22Rv1 (cell line): ENCODE results near the gene SIRPB1.
"Not testable (repeated sequence)": the region's sequence is repeated elsewhere in the genome, so short reads cannot be mapped to it uniquely, and the experiment has no call there.

ENCODE experiments used
- H3K27ac ChIP-seq: fragments of 450-650 bp; 2 replicates; pipeline ENCODE4 v1.5.1; 2017
- ZFX ChIP-seq: fragments of 450-650 bp; IDR thresholded peaks from 2 replicates; pipeline ENCODE4 v1.6.1; 2017; ENCODE audit warnings: antibody characterized with exemption, borderline replicate concordance
- TF ChIP-seq, protein P1 (sequence below): fragments of 450-650 bp; IDR thresholded peaks from 2 replicates; pipeline ENCODE4 v1.5.1; 2017; ENCODE audit warnings: mild to moderate bottlenecking

The SIRPB1 gene

DNA sequence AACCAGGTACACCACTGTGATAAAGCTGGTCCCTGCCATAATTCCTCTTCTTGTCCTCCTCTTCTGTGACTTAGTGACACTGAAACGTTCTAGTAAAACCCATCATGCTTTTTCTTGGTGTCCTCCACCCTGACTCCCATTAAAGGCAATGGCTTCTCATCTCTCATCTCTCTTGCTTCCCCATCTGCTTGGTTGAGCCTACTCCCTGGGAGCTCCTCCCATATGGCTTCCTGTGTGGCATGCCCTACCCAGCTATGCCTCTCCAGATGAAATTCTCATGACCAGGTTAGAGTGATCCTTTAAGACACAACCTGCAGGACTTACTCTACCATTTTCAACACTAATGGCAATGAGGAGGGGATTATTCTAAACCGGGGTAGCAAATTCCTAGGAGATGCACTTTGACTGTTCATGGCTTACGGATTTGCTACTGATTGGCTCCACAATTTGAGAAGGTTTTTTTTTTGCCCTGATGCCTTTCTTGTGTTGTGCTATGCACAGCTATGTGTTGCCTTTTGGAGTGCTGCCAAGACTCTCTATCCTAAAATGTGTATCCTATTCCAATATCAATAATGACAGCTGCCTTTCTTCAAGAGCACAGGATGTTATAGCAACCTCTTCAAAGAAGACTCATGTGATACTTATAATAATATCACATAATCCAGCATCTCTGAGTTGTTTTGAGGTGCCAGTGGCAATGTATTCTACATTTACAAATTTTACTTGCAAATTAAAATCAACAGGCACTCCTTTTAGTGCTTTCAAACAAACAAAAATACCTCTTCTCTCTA lies 31.7 kb upstream of the SIRPB1 start:
- TF ChIP-seq, protein P1, sequence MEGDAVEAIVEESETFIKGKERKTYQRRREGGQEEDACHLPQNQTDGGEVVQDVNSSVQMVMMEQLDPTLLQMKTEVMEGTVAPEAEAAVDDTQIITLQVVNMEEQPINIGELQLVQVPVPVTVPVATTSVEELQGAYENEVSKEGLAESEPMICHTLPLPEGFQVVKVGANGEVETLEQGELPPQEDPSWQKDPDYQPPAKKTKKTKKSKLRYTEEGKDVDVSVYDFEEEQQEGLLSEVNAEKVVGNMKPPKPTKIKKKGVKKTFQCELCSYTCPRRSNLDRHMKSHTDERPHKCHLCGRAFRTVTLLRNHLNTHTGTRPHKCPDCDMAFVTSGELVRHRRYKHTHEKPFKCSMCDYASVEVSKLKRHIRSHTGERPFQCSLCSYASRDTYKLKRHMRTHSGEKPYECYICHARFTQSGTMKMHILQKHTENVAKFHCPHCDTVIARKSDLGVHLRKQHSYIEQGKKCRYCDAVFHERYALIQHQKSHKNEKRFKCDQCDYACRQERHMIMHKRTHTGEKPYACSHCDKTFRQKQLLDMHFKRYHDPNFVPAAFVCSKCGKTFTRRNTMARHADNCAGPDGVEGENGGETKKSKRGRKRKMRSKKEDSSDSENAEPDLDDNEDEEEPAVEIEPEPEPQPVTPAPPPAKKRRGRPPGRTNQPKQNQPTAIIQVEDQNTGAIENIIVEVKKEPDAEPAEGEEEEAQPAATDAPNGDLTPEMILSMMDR, result no peak
- no peak overlapping the region for H3K27ac ChIP-seq

GRCh38 chr20:1648101-1648500 lies 28.3 kb upstream of the SIRPB1 start:
- no peak overlapping the region for H3K27ac ChIP-seq
- TF ChIP-seq, protein P1, result no peak
- TF ChIP-seq ZFX, result no peak

GRCh38 chr20:1646975-1647431 lies 27.2 kb upstream of the SIRPB1 start:
- H3K27ac ChIP-seq, result no peak overlapping the region
- no peak for TF ChIP-seq ZFX
- TF ChIP-seq, protein P1, result no peak

GRCh38 chr20:1644101-1644962 lies 24.5 kb upstream of the SIRPB1 start:
- no peak overlapping the region for H3K27ac ChIP-seq
- TF ChIP-seq, protein P1, result no peak
- no peak for TF ChIP-seq ZFX

GRCh38 chr20:1638643-1639042 lies 18.8 kb upstream of the SIRPB1 start:
- not testable (repeated sequence) for H3K27ac ChIP-seq

DNA sequence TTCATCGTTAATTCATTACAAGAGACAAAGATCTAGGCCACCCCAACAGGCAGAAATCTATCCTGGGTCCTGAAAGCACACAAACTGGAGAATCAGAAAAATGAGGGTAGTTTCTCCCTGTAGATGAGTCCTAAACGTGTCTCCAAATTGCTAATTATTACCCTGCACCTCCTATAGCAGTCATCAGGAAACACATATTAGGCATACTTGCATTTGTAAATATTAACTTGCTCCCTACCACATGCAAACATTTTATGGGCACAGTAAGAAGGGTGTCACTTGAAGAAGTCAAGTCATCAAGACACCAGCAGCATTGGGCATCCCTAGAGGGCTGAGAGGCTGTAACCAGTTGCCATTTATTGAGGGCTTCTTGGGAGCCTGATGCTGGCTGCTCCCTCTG lies 17.9 kb upstream of the SIRPB1 start:
- TF ChIP-seq ZFX, result no peak
- TF ChIP-seq, protein P1, result no peak

DNA sequence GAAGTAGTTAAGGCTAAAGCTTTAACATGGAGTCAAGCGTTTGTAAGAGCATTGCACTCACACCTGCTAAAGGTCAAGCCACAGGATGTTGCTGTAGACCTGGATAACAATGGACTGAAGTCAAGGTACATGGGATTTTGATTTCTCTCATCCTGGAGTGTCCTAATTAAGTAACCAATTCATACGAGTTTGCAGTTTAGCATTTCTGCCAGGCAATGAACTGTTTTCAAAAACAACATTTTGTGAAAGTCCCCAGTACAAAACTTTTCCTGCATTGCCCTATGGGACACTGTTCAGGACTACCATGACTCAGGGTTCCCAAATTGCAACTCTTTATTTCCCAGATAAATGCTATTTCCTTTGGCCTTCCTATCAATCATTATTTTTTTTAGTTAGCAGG lies 17.4 kb upstream of the SIRPB1 start:
- TF ChIP-seq, protein P1, result no peak
- TF ChIP-seq ZFX, result no peak
- no peak overlapping the region for H3K27ac ChIP-seq

More for the DNA sequence above, 17.9 kb upstream of the SIRPB1 start:
- no peak overlapping the region for H3K27ac ChIP-seq
